B cell (primary cell): Measurements from ENCODE around the gene NMNAT2. TPM values are rescaled to one million over a fixed set of nuclear protein-coding genes. Genes with fewer than 3 reads are reported as not detected.

Source experiments
- ATAC-seq: fragments of 200-7000 bp; cut with Tn5 transposase; one replicate; pipeline ENCODE4 v1.10.0; 2021; ENCODE audit warnings: low read depth, mild to moderate bottlenecking, moderate number of reproducible peaks, moderate library complexity
- CTCF ChIA-PET: fragments of 350-600 bp; sonication (Branson Sonifier 250); formaldehyde crosslinking; loops from one replicate; lab custom pipeline; 2021; ENCODE audit warnings: antibody characterized with exemption, inconsistent platforms; lab: Charles Lee
- POLR2A ChIA-PET: fragments of 350-600 bp; sonication (Branson Sonifier 250); formaldehyde crosslinking; loops from one replicate; lab custom pipeline; 2021; ENCODE audit warnings: antibody characterized with exemption; lab: Charles Lee
- DNase-seq: peaks from one replicate; pipeline ENCODE4 v3.0.0; 2013
- H2AFZ ChIP-seq: 2 replicates; pipeline ENCODE4 v1.6.1; 2012; ENCODE audit warnings: mild to moderate bottlenecking, low read depth, low read length; ENCODE audit not compliant: insufficient read depth, poor library complexity, severe bottlenecking
- H3K27ac ChIP-seq, 2 donors: 1 replicate in 1 of 2; 2 replicates in 1 of 2; pipeline ENCODE4 v1.5.1; 2012 to 2013; ENCODE audit warnings: low read length in 2 of 2, mild to moderate bottlenecking in 2 of 2, moderate library complexity in 1 of 2
- H3K27me3 ChIP-seq, 4 experiments: fragments of 200-600 bp in 1 of 4; sonication (generic) in 1 of 4; replicated peaks in 1 of 4; 1 replicate in 2 of 4; 2 replicates in 2 of 4; pipeline versions ENCODE4 v1.6.1 to v1.7.0; 2013 to 2016; ENCODE audit warnings: low read length in 3 of 4, mild to moderate bottlenecking in 2 of 4, mixed read lengths in 1 of 4, moderate library complexity in 1 of 4; ENCODE audit not compliant: insufficient read depth in 4 of 4, control insufficient read depth in 3 of 4; ENCODE audit errors: control extremely low read depth in 1 of 4
- H3K36me3 ChIP-seq, 2 experiments: replicated peaks in 1 of 2; 1 replicate in 1 of 2; 2 replicates in 1 of 2; pipeline versions ENCODE4 v1.6.1 to v1.7.1; 2013; ENCODE audit warnings: low read length in 1 of 2; ENCODE audit not compliant: insufficient read depth in 2 of 2, control insufficient read depth in 1 of 2; ENCODE audit errors: control extremely low read depth in 1 of 2, extremely low read depth in 1 of 2
- H3K4me1 ChIP-seq, 2 donors: fragments of 200-600 bp in 1 of 2; sonication (generic) in 1 of 2; 1 replicate in 1 of 2; 2 replicates in 1 of 2; pipeline versions ENCODE4 v1.5.1 to v1.6.1; 2013 to 2017; ENCODE audit warnings: low read length in 2 of 2; ENCODE audit not compliant: control insufficient read depth in 2 of 2, insufficient read depth in 2 of 2
- H3K4me2 ChIP-seq: replicated peaks from 2 replicates; pipeline ENCODE3; 2012; ENCODE audit warnings: mild to moderate bottlenecking, low read depth, low read length; ENCODE audit not compliant: poor library complexity, severe bottlenecking
- H3K4me3 ChIP-seq, 5 experiments: fragments of 200-600 bp in 1 of 5; sonication (generic) in 1 of 5; 1 replicate in 3 of 5; 2 replicates in 2 of 5; pipeline versions ENCODE4 v1.5.1 to v1.7.0; 2011 to 2016; ENCODE audit warnings: low read length in 4 of 5, mild to moderate bottlenecking in 4 of 5, low read depth in 2 of 5, control low read depth in 1 of 5, moderate library complexity in 1 of 5; ENCODE audit not compliant: insufficient read depth in 1 of 5; ENCODE audit errors: control extremely low read depth in 1 of 5, extremely low read depth in 1 of 5
- H3K79me2 ChIP-seq: fragments of 200-600 bp; sonication (generic); one replicate; pipeline ENCODE4 v1.6.0; 2016; ENCODE audit warnings: low read length; ENCODE audit not compliant: control insufficient read depth, insufficient read depth
- H3K9ac ChIP-seq: fragments of 200-600 bp; sonication (generic); 2 replicates; pipeline ENCODE4 v1.6.1; 2017; ENCODE audit warnings: mild to moderate bottlenecking, low read length, moderate library complexity
- H3K9me3 ChIP-seq, 3 donors: one replicate each; pipeline versions ENCODE4 v1.6.1 to v1.7.1; 2013; ENCODE audit warnings: low read length in 2 of 3; ENCODE audit not compliant: control insufficient read depth in 2 of 3, insufficient read depth in 1 of 3; ENCODE audit errors: control extremely low read depth in 1 of 3
- H4K20me1 ChIP-seq: 2 replicates; pipeline ENCODE4 v1.6.0; 2012; ENCODE audit warnings: mild to moderate bottlenecking, low read length; ENCODE audit not compliant: insufficient read depth, control insufficient read depth, poor library complexity, severe bottlenecking
- H3K27ac Mint-ChIP-seq: one replicate; pipeline ENCODE4 v1.8.0; 2021; ENCODE audit warnings: mixed read lengths
- H3K27me3 Mint-ChIP-seq: one replicate; pipeline ENCODE4 v1.8.0; 2021; ENCODE audit warnings: mixed read lengths
- H3K4me1 Mint-ChIP-seq: one replicate; pipeline ENCODE4 v1.8.0; 2021; ENCODE audit warnings: mixed read lengths
- H3K4me3 Mint-ChIP-seq: one replicate; pipeline ENCODE4 v1.8.0; 2021; ENCODE audit warnings: mixed read lengths
- H3K9me3 Mint-ChIP-seq: one replicate; pipeline ENCODE4 v1.8.0; 2022; ENCODE audit warnings: mixed read lengths; ENCODE audit not compliant: insufficient read depth
- EZH2 ChIP-seq: IDR thresholded peaks from 2 replicates; pipeline ENCODE4 v1.6.1; 2012; ENCODE audit warnings: borderline replicate concordance, low read depth, mild to moderate bottlenecking, moderate library complexity, low read length; ENCODE audit not compliant: insufficient read depth, poor library complexity, severe bottlenecking
- WGBS: methylation state at CpG from one replicate; pipeline ENCODE4 v1.1.5; 2013; ENCODE audit warnings: missing lambda C conversion rate; ENCODE audit not compliant: insufficient coverage; 5-methylcytosine and 5-hydroxymethylcytosine counted together
- intact Hi-C: fragments of 100-400 bp; cut with micrococcal nuclease; formaldehyde crosslinking; loops from one replicate; pipeline ENCODE4 v1.10.0; 2022
- polyA plus RNA-seq: library from polyadenylated mRNA; depleted of rRNA; stranded (reverse); fragments of >200 nt; gene quantifications from 2 replicates; pipeline ENCODE4 v1.2.3, GENCODE V29; 2012
- total RNA-seq, 2 donors: library from RNA; stranded (reverse); fragments of 120-200 nt in 1 of 2; gene quantifications; 1 replicate in 1 of 2; 2 replicates in 1 of 2; pipeline versions ENCODE4 v1.2.3 to v1.2.4, GENCODE V29; 2013 to 2022
- TF ChIP-seq, protein P1 (sequence below): fragments of 200-600 bp; IDR thresholded peaks from one replicate; pipeline ENCODE4 v1.8.0; 2022; ENCODE audit warnings: antibody characterized with exemption, mild to moderate bottlenecking

NMNAT2 gene
- total and polyA plus RNA-seq, 2 donors (not counting 1 experiment from before 2014, with no cell fraction given), result not detected

DNA sequence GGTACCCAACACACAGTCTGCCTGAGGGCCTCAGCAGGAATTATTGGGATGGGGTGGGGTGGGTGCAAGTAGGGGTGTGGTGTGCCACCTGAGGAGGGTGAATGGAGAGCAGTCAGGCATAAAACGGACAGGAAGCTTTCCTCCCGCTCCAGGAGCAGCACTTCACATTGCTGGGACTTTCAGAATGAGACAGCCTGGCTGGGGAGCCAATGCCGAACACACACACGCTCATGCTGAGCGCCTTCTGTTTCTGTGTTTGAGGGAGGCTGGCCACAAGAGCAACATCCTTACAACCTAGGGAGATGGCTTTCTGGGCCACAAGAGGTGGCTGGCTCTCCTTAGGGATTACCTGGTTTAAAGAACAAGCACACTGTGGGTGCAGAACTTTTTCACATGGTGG is 134.1 kb downstream of the NMNAT2 start:
- CTCF ChIA-PET, result interaction anchor here (4.5 to 4.9 kb wide), 2 partner anchors 322 to 401 kb away, joined by 21 to 32 read pairs; no protein-coding TSS in a partner anchor
- Histone ChIP-seq H3K79me2 (no peaks in the 10 kb centered on the region), H3K9me3 (peaks cover 0 to 5% (median 0%) of the 10 kb centered on the region in 3 donors), H3K27me3 (no peaks in the 10 kb centered on the region), H3K27ac (no peak overlapping the region), H3K4me3 (no peak overlapping the region), H3K9ac (no peak overlapping the region), H3K4me2 (no peak overlapping the region), H4K20me1 (no peaks in the 10 kb centered on the region), H3K4me1 (no peaks in the 10 kb centered on the region), H2AFZ (no peak overlapping the region), H3K36me3 (no peaks in the 10 kb centered on the region)
- Mint-ChIP-seq H3K27ac (no peak overlapping the region), H3K4me3 (no peak overlapping the region), H3K9me3 (no peaks in the 10 kb centered on the region), H3K4me1 (no peaks in the 10 kb centered on the region), H3K27me3 (peaks cover 21% of the 10 kb centered on the region)
- intact Hi-C loops, result loop anchor here (5.0 kb wide), 1 partner anchor 633 kb away; no protein-coding TSS in a partner anchor
- ATAC-seq (no peak), DNase-seq (no peak)
- TF ChIP-seq, protein P1, sequence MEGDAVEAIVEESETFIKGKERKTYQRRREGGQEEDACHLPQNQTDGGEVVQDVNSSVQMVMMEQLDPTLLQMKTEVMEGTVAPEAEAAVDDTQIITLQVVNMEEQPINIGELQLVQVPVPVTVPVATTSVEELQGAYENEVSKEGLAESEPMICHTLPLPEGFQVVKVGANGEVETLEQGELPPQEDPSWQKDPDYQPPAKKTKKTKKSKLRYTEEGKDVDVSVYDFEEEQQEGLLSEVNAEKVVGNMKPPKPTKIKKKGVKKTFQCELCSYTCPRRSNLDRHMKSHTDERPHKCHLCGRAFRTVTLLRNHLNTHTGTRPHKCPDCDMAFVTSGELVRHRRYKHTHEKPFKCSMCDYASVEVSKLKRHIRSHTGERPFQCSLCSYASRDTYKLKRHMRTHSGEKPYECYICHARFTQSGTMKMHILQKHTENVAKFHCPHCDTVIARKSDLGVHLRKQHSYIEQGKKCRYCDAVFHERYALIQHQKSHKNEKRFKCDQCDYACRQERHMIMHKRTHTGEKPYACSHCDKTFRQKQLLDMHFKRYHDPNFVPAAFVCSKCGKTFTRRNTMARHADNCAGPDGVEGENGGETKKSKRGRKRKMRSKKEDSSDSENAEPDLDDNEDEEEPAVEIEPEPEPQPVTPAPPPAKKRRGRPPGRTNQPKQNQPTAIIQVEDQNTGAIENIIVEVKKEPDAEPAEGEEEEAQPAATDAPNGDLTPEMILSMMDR, result no peak
- TF ChIP-seq EZH2, result no peak
- POLR2A ChIA-PET, result no interaction called here
- 92% methylated on average over 2 of the region's 5 CpGs for WGBS

GRCh38 chr1:183283286-183283685 is 134.9 kb downstream of the NMNAT2 start:
- intact Hi-C loops, result loop anchor here (5.0 kb wide), 1 partner anchor 634 kb away; no protein-coding TSS in a partner anchor
- 100% methylated on average over 5 of the region's 5 CpGs for WGBS
- Histone ChIP-seq H3K4me3 (no peak overlapping the region), H2AFZ (no peak overlapping the region), H3K27ac (no peak overlapping the region), H4K20me1 (no peaks in the 10 kb centered on the region), H3K4me2 (no peak overlapping the region), H3K9me3 (peaks cover 0 to 3% (median 0%) of the 10 kb centered on the region in 3 donors), H3K79me2 (no peaks in the 10 kb centered on the region), H3K4me1 (no peaks in the 10 kb centered on the region), H3K36me3 (no peaks in the 10 kb centered on the region), H3K27me3 (peaks cover 0 to 4% (median 0%) of the 10 kb centered on the region in 4 experiments), H3K9ac (no peak overlapping the region)
- H3K27ac Mint-ChIP-seq, result no peak overlapping the region
- POLR2A ChIA-PET, result no interaction called here
- peaks cover 21% of the 10 kb centered on the region for H3K27me3 Mint-ChIP-seq
- TF ChIP-seq, protein P1, result no peak
- no peak for TF ChIP-seq EZH2
- H3K4me3 Mint-ChIP-seq, result no peak overlapping the region
- H3K4me1 Mint-ChIP-seq, result no peaks in the 10 kb centered on the region
- ATAC-seq (no peak), DNase-seq (no peak)
- CTCF ChIA-PET, result interaction anchor here (1.1 to 4.9 kb wide), 5 partner anchors 9 to 402 kb away, joined by 3 to 32 read pairs (median 6); no protein-coding TSS in a partner anchor
- H3K9me3 Mint-ChIP-seq, result no peaks in the 10 kb centered on the region
